ENCODE measurements around the gene TSPAN18. TPM values are rescaled to one million over a fixed set of nuclear protein-coding genes. Genes with fewer than 3 reads are reported as not detected.

The TSPAN18 gene
- total and polyA plus RNA-seq, 10 of the 15 experiments (the other 5 are each of a cell fraction or from before 2014, with no cell fraction given), result 0.02 to 0.77 (median 0.13) TPM; not detected in 1

DNA sequence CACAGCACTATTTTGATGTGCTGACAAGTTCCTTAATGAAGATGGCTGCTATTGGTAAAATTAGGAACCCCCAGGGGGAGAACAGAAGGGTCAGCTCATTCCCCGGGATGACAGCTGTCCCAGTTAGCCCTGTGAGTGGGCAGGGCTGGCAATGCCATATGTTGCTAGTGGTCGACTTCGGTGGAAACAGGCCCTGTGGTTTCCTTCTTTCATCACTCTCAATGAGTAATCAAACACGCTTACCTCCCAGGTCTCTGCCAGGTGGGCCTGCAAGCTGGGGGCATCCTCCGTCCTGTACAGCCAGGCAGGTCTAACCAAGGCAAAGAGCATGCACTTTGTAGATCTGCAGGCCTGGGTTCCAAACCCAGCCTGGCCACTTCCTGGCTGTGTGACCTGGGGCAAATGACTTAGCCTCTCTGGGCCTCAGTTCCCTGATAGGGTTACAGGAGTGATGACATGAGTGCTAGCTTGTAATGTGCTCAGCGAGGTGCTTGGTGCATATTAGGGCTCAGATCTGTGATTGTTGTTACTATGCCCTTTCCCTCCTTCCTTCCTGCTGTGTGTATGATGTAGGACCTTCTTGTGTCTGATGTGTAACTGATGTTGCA lies 85.2 kb downstream of the TSPAN18 start (continued):
- TF ChIP-seq, protein P1, sequence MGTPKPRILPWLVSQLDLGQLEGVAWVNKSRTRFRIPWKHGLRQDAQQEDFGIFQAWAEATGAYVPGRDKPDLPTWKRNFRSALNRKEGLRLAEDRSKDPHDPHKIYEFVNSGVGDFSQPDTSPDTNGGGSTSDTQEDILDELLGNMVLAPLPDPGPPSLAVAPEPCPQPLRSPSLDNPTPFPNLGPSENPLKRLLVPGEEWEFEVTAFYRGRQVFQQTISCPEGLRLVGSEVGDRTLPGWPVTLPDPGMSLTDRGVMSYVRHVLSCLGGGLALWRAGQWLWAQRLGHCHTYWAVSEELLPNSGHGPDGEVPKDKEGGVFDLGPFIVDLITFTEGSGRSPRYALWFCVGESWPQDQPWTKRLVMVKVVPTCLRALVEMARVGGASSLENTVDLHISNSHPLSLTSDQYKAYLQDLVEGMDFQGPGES (IDR thresholded peaks at IDR 0.05), result no peak
- TF ChIP-seq, protein P2, sequence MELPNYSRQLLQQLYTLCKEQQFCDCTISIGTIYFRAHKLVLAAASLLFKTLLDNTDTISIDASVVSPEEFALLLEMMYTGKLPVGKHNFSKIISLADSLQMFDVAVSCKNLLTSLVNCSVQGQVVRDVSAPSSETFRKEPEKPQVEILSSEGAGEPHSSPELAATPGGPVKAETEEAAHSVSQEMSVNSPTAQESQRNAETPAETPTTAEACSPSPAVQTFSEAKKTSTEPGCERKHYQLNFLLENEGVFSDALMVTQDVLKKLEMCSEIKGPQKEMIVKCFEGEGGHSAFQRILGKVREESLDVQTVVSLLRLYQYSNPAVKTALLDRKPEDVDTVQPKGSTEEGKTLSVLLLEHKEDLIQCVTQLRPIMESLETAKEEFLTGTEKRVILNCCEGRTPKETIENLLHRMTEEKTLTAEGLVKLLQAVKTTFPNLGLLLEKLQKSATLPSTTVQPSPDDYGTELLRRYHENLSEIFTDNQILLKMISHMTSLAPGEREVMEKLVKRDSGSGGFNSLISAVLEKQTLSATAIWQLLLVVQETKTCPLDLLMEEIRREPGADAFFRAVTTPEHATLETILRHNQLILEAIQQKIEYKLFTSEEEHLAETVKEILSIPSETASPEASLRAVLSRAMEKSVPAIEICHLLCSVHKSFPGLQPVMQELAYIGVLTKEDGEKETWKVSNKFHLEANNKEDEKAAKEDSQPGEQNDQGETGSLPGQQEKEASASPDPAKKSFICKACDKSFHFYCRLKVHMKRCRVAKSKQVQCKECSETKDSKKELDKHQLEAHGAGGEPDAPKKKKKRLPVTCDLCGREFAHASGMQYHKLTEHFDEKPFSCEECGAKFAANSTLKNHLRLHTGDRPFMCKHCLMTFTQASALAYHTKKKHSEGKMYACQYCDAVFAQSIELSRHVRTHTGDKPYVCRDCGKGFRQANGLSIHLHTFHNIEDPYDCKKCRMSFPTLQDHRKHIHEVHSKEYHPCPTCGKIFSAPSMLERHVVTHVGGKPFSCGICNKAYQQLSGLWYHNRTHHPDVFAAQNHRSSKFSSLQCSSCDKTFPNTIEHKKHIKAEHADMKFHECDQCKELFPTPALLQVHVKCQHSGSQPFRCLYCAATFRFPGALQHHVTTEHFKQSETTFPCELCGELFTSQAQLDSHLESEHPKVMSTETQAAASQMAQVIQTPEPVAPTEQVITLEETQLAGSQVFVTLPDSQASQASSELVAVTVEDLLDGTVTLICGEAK (IDR thresholded peaks at IDR 0.05; ENCODE audit: borderline replicate concordance), result no peak

DNA sequence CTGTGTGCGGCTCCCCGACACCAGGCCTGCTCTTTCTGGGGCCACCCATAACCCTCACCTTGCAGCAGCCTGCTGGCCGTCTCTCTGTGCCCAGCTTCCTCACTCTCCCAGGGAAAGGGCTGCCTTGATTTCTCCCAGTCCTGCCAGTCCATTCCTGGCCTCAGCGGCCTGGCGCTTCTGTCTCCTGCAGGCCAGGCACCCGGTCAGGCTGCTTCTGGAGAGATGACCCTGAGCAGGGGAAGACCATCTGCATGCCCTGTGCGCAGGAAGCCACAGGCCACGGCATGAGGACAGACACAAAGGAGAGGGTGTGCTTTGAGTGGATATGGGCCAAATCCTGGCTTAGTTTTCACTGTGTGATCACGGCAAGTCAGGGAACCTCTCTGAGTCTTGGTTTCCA lies 86.2 kb downstream of the TSPAN18 start:
- in situ Hi-C loops (cut with MboI), result no loop called here
- Histone ChIP-seq H3K79me2 (ENCODE audit: control insufficient read depth, insufficient read depth, low read length) (no peaks in the 10 kb centered on the region), H3K4me2 (ENCODE audit: control insufficient read depth, insufficient read depth) (no peak overlapping the region), H3K4me3 (no peak overlapping the region), H3K4me1 (ENCODE audit: control insufficient read depth, insufficient read depth, low read length) (no peaks in the 10 kb centered on the region), H2AFZ (ENCODE audit: control insufficient read depth, low read depth, low read length) (no peak overlapping the region), H3K9me3 (replicated peaks; ENCODE audit: control insufficient read depth, insufficient read depth, low read length) (no peaks in the 10 kb centered on the region; the same call in 2 of the 3 replicates), H3K27me3 (replicated peaks in 1 of 2; ENCODE audit: control insufficient read depth in 2 of 2, insufficient read depth in 2 of 2, low read length in 1 of 2) (no peaks in the 10 kb centered on the region; a peak in 1 of 4 replicates), H3K27ac (ENCODE audit: control insufficient read depth, insufficient read depth) (no peak overlapping the region), H4K20me1 (ENCODE audit: control insufficient read depth, insufficient read depth) (no peaks in the 10 kb centered on the region), H3K36me3 (ENCODE audit: control insufficient read depth in 2 of 2, insufficient read depth in 2 of 2, low read length in 1 of 2) (no peaks in the 10 kb centered on the region), H3K9ac (ENCODE audit: control insufficient read depth, insufficient read depth, low read length) (no peak overlapping the region)
- no peak for DNase-seq (ENCODE audit: low read depth, low spot score)
- intact Hi-C loops (cut with micrococcal nuclease; ENCODE audit: unreplicated experiment), result no loop called here
- no peak for FAIRE-seq
- ATAC-seq, result no peak
- ChIA-PET RAD21 (ENCODE audit: unreplicated experiment) (no interaction called here), CTCF (no interaction called here), POLR2A (no interaction called here), SMC1A (ENCODE audit: uncharacterized antibody, unreplicated experiment) (no interaction called here)
- 39% methylated on average over 9 of the region's 9 CpGs for WGBS (ENCODE audit: insufficient coverage, insufficient replicate concordance, low lambda C conversion rate, missing lambda C conversion rate)
- TF ChIP-seq TBL1XR1 (IDR thresholded peaks at IDR 0.05; ENCODE audit: low read depth, low read length) (no peak), TCF12 (IDR thresholded peaks at IDR 0.05; ENCODE audit: low read depth, low read length) (no peak), HDAC6 (IDR thresholded peaks at IDR 0.05; ENCODE audit: unreplicated experiment) (no peak), ESRRA (IDR thresholded peaks at IDR 0.05; ENCODE audit: low read length) (no peak), NR2F1 (conservative IDR thresholded peaks at IDR 0.05) (no peak)
- no TSS peak for BruUV-seq (replicated peaks)
